Lower leg skin (tissue), 4 donors: ENCODE results near the gene PSORS1C1. TPM values are rescaled to one million over a fixed set of nuclear protein-coding genes. Genes with fewer than 3 reads are reported as not detected.

Experiments
- DNase-seq, 2 donors: peaks; one replicate each; pipeline ENCODE4 v3.0.0-alpha.2; 2019; ENCODE audit warnings: low spot score in 2 of 2
- H3K4me3 ChIP-seq: fragments of 200-600 bp; sonication (generic); 2 replicates; pipeline ENCODE4 v1.5.1; 2017; ENCODE audit warnings: mild to moderate bottlenecking, low read depth; ENCODE audit not compliant: poor library complexity, severe bottlenecking
- CTCF ChIP-seq, 3 donors: fragments of 450-650 bp; IDR thresholded peaks; one replicate each; pipeline ENCODE4 v1.5.1; 2016; ENCODE audit warnings: antibody characterized with exemption in 3 of 3, mild to moderate bottlenecking in 3 of 3, moderate library complexity in 2 of 3
- POLR2A ChIP-seq, 2 donors: fragments of 450-650 bp; IDR thresholded peaks; one replicate each; pipeline ENCODE4 v1.6.1; 2016 to 2017; ENCODE audit warnings: antibody characterized with exemption in 2 of 2, mild to moderate bottlenecking in 1 of 2, moderate library complexity in 1 of 2
- WGBS, 2 donors: methylation state at CpG; one replicate each; pipeline ENCODE4 v1.1.5; 2018; 5-methylcytosine and 5-hydroxymethylcytosine counted together
- intact Hi-C: fragments of 100-400 bp; cut with DNase I; formaldehyde crosslinking; loops from one replicate; pipeline ENCODE4 v1.15.0; 2023; ENCODE audit warnings: low total_unique reads
- total RNA-seq, 4 donors: library from RNA; depleted of rRNA; stranded (reverse); fragments of >200 nt; gene quantifications; one replicate each; pipeline ENCODE4 v1.1.0, GENCODE V29; 2016

PSORS1C1 gene
- total RNA-seq, 4 donors from 2014 or later = 1.8 to 21.4 (median 6.2) TPM

GRCh38 chr6:31098449-31098938 is 16.1 kb upstream of the PSORS1C1 start:
- DNase-seq = no peak
- intact Hi-C loops = no loop called here
- TF ChIP-seq POLR2A (IDR thresholded peaks at IDR 0.05) (no peak), CTCF (IDR thresholded peaks at IDR 0.05) (no peak)
- 96 to 97% methylated on average over 4 of the region's 4 CpGs for WGBS, 2 donors
- H3K4me3 ChIP-seq = no peak overlapping the region

- no peak for DNase-seq
- no peak overlapping the region for H3K4me3 ChIP-seq
- TF ChIP-seq POLR2A (IDR thresholded peaks at IDR 0.05) = no peak
- no peak for TF ChIP-seq CTCF (IDR thresholded peaks at IDR 0.05)
- 91 to 92% methylated on average over 2 of the region's 2 CpGs for WGBS, 2 donors
- intact Hi-C loops = no loop called here
These were observed 11.5 kb upstream of the PSORS1C1 start for GRCh38 chr6:31103136-31103535.

GRCh38 chr6:31107052-31107451 is 7.5 kb upstream of the PSORS1C1 start:
- no peak for TF ChIP-seq POLR2A (IDR thresholded peaks at IDR 0.05)
- TF ChIP-seq CTCF (IDR thresholded peaks at IDR 0.05) = no peak
- 70 to 87% methylated on average over 4 of the region's 4 CpGs for WGBS, 2 donors
- H3K4me3 ChIP-seq = no peak overlapping the region
- no peak for DNase-seq
- intact Hi-C loops = no loop called here

- intact Hi-C loops = no loop called here
- 81 to 86% methylated on average over 11 of the region's 11 CpGs for WGBS, 2 donors
- H3K4me3 ChIP-seq = no peak overlapping the region
- TF ChIP-seq CTCF (IDR thresholded peaks at IDR 0.05) (no peak), POLR2A (IDR thresholded peaks at IDR 0.05) (no peak)
- DNase-seq = no peak
These were observed 3.6 kb upstream of the PSORS1C1 start for GRCh38 chr6:31110825-31111582.

GRCh38 chr6:31111712-31112111 is 2.9 kb upstream of the PSORS1C1 start:
- H3K4me3 ChIP-seq = no peak overlapping the region
- TF ChIP-seq POLR2A (IDR thresholded peaks at IDR 0.05) (no peak), CTCF (IDR thresholded peaks at IDR 0.05) (no peak)
- intact Hi-C loops = no loop called here
- no peak for DNase-seq
- 97 to 100% methylated on average over 9 to 13 of the region's 13 CpGs for WGBS, 2 donors
